Suprapubic skin (tissue), 4 donors: ENCODE results near the gene ZFYVE28. TPM values are rescaled to one million over a fixed set of nuclear protein-coding genes. Genes with fewer than 3 reads are reported as not detected.

Experiments used
- DNase-seq, 2 donors: peaks; one replicate each; pipeline ENCODE4 v3.0.0-alpha.2; 2019; ENCODE audit warnings: low spot score in 2 of 2
- H3K27ac ChIP-seq: fragments of 200-600 bp; sonication (generic); one replicate; pipeline ENCODE4 v1.5.1; 2019
- H3K27me3 ChIP-seq: fragments of 200-600 bp; sonication (generic); one replicate; pipeline ENCODE4 v1.5.1; 2019
- H3K36me3 ChIP-seq: fragments of 200-600 bp; sonication (generic); one replicate; pipeline ENCODE4 v1.5.1; 2019
- H3K4me1 ChIP-seq: fragments of 200-600 bp; sonication (generic); one replicate; pipeline ENCODE4 v1.5.1; 2019
- H3K4me3 ChIP-seq: fragments of 200-600 bp; sonication (generic); one replicate; pipeline ENCODE4 v1.5.1; 2019; ENCODE audit warnings: mild to moderate bottlenecking
- H3K9me3 ChIP-seq: fragments of 200-600 bp; sonication (generic); one replicate; pipeline ENCODE4 v1.5.1; 2019
- CTCF ChIP-seq, 2 donors: fragments of 200-600 bp in 1 of 2; fragments of 450-650 bp in 1 of 2; sonication (generic) in 1 of 2; IDR thresholded peaks; one replicate each; pipeline ENCODE4 v1.5.1; 2016 to 2019; ENCODE audit warnings: antibody characterized with exemption in 2 of 2, mild to moderate bottlenecking in 1 of 2, moderate library complexity in 1 of 2
- EP300 ChIP-seq: sonication (generic); formaldehyde crosslinking; IDR thresholded peaks from one replicate; pipeline ENCODE4 v1.6.1; 2017; ENCODE audit warnings: antibody characterized with exemption
- POLR2A ChIP-seq, 2 donors: fragments of 450-650 bp; IDR thresholded peaks; one replicate each; pipeline ENCODE4 v1.6.1; 2017; ENCODE audit warnings: antibody characterized with exemption in 2 of 2, mild to moderate bottlenecking in 2 of 2, moderate library complexity in 2 of 2
- POLR2AphosphoS5 ChIP-seq, 3 donors: sonication (generic); formaldehyde crosslinking; IDR thresholded peaks; one replicate each; pipeline ENCODE4 v1.6.1; 2017; ENCODE audit warnings: antibody characterized with exemption in 3 of 3
- WGBS: methylation state at CpG from one replicate; pipeline ENCODE4 v1.1.5; 2018; 5-methylcytosine and 5-hydroxymethylcytosine counted together
- total RNA-seq, 4 donors: library from RNA; depleted of rRNA; stranded (reverse); fragments of >200 nt; gene quantifications; one replicate each; pipeline ENCODE4 v1.1.0, GENCODE V29; 2016

The ZFYVE28 gene
- total RNA-seq, 4 donors from 2014 or later: 7.6 to 21.3 (median 9.9) TPM

DNA sequence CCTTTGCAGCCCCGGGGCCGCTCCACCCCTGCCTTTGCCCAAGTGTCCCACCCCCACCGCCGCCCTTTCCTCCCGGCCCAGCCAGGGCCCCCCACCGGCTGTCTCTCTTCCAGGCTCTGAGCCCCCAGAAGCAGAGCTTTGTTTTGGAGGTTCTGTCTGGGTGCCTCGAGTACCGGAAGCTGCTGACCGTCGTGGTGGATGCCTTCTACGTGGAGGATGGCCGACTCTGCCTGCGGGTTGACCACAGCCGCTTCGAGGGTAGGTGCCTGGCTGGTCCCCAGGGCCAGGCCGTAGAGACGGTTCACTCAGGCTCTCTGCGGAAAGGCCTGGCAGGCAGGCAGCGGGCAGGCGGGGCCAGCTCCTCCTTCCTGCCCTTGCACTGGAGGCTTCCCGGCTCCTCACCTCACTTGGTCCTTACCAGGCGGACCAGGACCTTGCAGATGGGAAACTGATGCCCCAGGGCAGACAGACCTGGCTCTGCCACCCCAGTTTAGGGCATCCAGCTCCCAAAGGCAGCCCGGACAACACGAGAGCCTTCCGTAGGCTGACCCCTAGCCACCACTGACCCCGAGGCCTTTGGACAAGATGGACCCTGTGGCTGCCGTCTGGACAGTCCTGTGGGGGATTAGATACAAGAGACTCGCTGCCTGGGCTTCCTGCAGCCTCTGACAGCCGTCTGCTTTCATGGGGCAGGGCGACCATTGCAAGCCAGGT lies 18.5 kb upstream of the ZFYVE28 start:
- H3K36me3 ChIP-seq: no peaks in the 10 kb centered on the region
- WGBS: 67% methylated on average over 11 of the region's 30 CpGs
- TF ChIP-seq EP300: no peak
- TF ChIP-seq POLR2AphosphoS5 (IDR thresholded peaks at IDR 0.05): no peak
- TF ChIP-seq CTCF (IDR thresholded peaks at IDR 0.05): no peak
- no peak for TF ChIP-seq POLR2A (IDR thresholded peaks at IDR 0.05)

DNA sequence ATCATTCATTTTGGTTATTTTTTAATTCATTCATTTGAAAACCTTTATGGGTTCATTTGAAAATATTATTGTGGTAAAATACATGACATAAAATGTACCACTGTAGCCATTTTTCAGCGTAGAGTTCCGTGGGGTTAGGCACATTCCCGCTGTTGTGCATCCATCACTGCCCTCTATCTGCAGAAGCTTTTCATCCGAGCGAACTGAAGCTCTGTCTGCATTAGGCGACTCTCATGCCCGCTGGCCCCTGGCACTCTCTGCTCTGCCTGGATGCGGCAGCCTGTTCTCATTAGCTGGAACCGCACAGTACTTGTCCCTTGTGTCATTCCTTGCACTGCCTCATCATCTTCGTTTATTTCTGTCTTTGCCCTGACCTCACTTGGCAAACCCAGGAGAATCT lies 17.9 kb upstream of the ZFYVE28 start:
- H3K36me3 ChIP-seq: no peaks in the 10 kb centered on the region

More for the DNA sequence above, 18.5 kb upstream of the ZFYVE28 start:
- no peaks in the 10 kb centered on the region for H3K27me3 ChIP-seq
- H3K4me3 ChIP-seq: no peak overlapping the region
- H3K27ac ChIP-seq: no peak overlapping the region
- H3K9me3 ChIP-seq: no peaks in the 10 kb centered on the region
- H3K4me1 ChIP-seq: no peaks in the 10 kb centered on the region
- DNase-seq: no peak

DNA sequence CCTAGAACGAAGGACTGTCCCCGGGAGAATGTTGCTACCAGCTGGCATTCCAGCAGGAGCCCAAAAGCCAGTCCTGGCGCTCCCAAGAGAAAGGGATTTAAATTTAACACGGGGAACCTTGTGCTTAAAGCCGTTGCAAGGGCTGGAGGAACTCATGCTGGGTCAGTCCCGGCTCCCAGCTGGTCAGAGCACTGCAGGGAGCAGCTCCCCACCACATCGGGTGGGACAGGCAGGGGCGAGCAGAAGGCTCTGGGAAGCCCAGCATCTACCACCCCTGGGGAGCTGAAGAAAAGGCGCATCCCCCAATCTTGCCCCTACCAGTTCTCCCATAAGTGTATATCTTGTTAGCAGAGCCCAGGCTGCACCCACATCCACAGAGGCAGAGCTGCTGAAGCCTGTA lies 16.0 kb upstream of the ZFYVE28 start:
- H3K4me3 ChIP-seq: no peak overlapping the region
- 76% methylated on average over 9 of the region's 9 CpGs for WGBS
- DNase-seq: no peak
- no peak overlapping the region for H3K27ac ChIP-seq
- no peaks in the 10 kb centered on the region for H3K4me1 ChIP-seq
- no peaks in the 10 kb centered on the region for H3K27me3 ChIP-seq
- no peaks in the 10 kb centered on the region for H3K36me3 ChIP-seq
- H3K9me3 ChIP-seq: no peaks in the 10 kb centered on the region
- TF ChIP-seq POLR2A (IDR thresholded peaks at IDR 0.05) (no peak), CTCF (IDR thresholded peaks at IDR 0.05) (no peak), EP300 (no peak), POLR2AphosphoS5 (IDR thresholded peaks at IDR 0.05) (no peak)

More for the DNA sequence above, 17.9 kb upstream of the ZFYVE28 start:
- H3K4me1 ChIP-seq: no peaks in the 10 kb centered on the region
- no peaks in the 10 kb centered on the region for H3K27me3 ChIP-seq
- TF ChIP-seq POLR2AphosphoS5 (IDR thresholded peaks at IDR 0.05): no peak
- TF ChIP-seq POLR2A (IDR thresholded peaks at IDR 0.05): no peak
- no peak for TF ChIP-seq CTCF (IDR thresholded peaks at IDR 0.05)
- no peak for TF ChIP-seq EP300
- H3K9me3 ChIP-seq: no peaks in the 10 kb centered on the region
- no peak for DNase-seq
- no peak overlapping the region for H3K27ac ChIP-seq
- WGBS: 37% methylated on average over 10 of the region's 10 CpGs
- no peak overlapping the region for H3K4me3 ChIP-seq

DNA sequence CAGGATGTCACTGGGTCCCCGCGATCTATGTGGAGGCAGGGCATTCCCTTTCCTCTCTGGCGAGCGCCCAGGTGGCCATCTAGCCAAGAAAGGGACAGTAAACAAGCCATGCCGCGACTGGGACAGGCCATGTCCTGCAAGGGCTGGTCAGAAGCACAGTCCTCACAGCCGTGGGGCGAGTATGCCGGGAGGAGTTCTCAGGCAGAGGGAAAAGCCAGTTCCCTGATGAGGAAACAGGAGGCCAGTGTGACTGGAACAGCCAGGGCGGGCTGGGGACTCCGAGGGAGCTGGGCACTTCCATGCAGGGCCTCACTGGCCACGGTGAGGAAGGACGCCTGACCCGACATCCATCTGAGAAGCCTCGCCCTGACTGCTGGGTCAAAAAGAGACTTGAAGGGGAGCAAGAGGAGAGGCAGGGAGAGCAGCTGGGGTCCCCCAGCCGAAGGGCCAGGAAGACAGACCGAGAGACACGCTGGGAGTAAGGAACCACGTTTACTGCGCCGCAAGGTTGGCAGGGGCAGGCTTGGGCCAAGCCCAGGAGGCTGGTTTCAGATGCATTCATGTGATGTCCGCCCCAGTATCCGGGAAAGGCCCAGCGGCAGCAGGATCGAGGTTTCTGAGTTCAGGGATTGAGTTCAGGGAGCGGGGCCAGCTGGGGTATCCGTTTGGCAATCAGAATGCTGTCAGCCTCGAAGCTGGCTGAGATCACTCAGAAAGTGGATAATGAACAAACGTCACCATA lies 15.3 kb upstream of the ZFYVE28 start:
- Histone ChIP-seq H3K27me3 (no peaks in the 10 kb centered on the region), H3K36me3 (no peaks in the 10 kb centered on the region), H3K27ac (no peak overlapping the region), H3K4me1 (no peaks in the 10 kb centered on the region), H3K4me3 (no peak overlapping the region), H3K9me3 (no peaks in the 10 kb centered on the region)
- WGBS: 80% methylated on average over 26 of the region's 29 CpGs
- no peak for TF ChIP-seq EP300
- no peak for TF ChIP-seq POLR2A (IDR thresholded peaks at IDR 0.05)
- no peak for TF ChIP-seq CTCF (IDR thresholded peaks at IDR 0.05)
- TF ChIP-seq POLR2AphosphoS5 (IDR thresholded peaks at IDR 0.05): no peak
- DNase-seq: no peak

GRCh38 chr4:2432991-2433530 lies 14.6 kb upstream of the ZFYVE28 start:
- Histone ChIP-seq H3K27me3 (no peaks in the 10 kb centered on the region), H3K27ac (no peak overlapping the region), H3K4me1 (no peaks in the 10 kb centered on the region), H3K4me3 (no peak overlapping the region), H3K36me3 (no peaks in the 10 kb centered on the region), H3K9me3 (no peaks in the 10 kb centered on the region)
- no peak for DNase-seq
- TF ChIP-seq EP300 (no peak), POLR2AphosphoS5 (IDR thresholded peaks at IDR 0.05) (no peak)
- 79% methylated on average over 8 of the region's 20 CpGs for WGBS
